GM23338 (cell line): ENCODE data around the gene TCEAL6. TPM values are rescaled to one million over a fixed set of nuclear protein-coding genes. Genes with fewer than 3 reads are reported as not detected.

Experiments used
- CREB1 ChIP-seq: fragments of 250-450 bp; sonication (Bioruptor Pico); IDR thresholded peaks from 2 replicates; pipeline ENCODE4 v1.5.0; 2020; ENCODE audit warnings: low read depth, mild to moderate bottlenecking, moderate library complexity
- CTCF ChIP-seq, 2 experiments: fragments of 200-600 bp in 1 of 2; sonication (generic) in 1 of 2; conservative IDR thresholded peaks; 2 replicates each; pipeline versions ENCODE4 v1.5.1 to v1.6.1; 2016 to 2017; ENCODE audit warnings: antibody characterized with exemption in 2 of 2, low read depth in 2 of 2, mild to moderate bottlenecking in 2 of 2, moderate library complexity in 1 of 2
- EZH2 ChIP-seq: fragments of 200-600 bp; sonication (generic); IDR thresholded peaks from one replicate; pipeline ENCODE4 v1.8.0; 2017; ENCODE audit warnings: antibody characterized with exemption, mild to moderate bottlenecking, low read depth; ENCODE audit not compliant: unreplicated experiment
- EZH2phosphoT487 ChIP-seq: fragments of 200-600 bp; sonication (generic); IDR thresholded peaks from one replicate; pipeline ENCODE4 v1.8.1; 2018; ENCODE audit warnings: antibody characterized with exemption; ENCODE audit not compliant: unreplicated experiment
- JUNB ChIP-seq: IDR thresholded peaks from one replicate; pipeline ENCODE4 v1.6.1; 2016; ENCODE audit warnings: antibody characterized with exemption; ENCODE audit not compliant: unreplicated experiment
- NANOG ChIP-seq: IDR thresholded peaks from 2 replicates; pipeline ENCODE4 v1.6.1; 2016; ENCODE audit warnings: antibody characterized with exemption, borderline replicate concordance
- POLR2AphosphoS5 ChIP-seq: IDR thresholded peaks from 2 replicates; pipeline ENCODE4 v1.6.1; 2016; ENCODE audit warnings: antibody characterized with exemption, low read depth
- ZNF114 ChIP-seq: fragments of 250-450 bp; sonication (Bioruptor Pico); IDR thresholded peaks from 2 replicates; pipeline ENCODE4 v1.5.0; 2020; ENCODE audit warnings: mild to moderate bottlenecking, moderate library complexity
- polyA plus RNA-seq: library from polyadenylated mRNA; unstranded; fragments of >200 nt; fragmentation: Nextera tagmentation; extraction: Ambion mirVana; gene quantifications from 2 replicates; pipeline ENCODE4 v1.2.1, GENCODE V29; 2016
- total RNA-seq: library from RNA; depleted of rRNA; stranded (reverse); fragments of >200 nt; shearing (Covaris generic); gene quantifications from 2 replicates; pipeline ENCODE4 v1.2.3, GENCODE V29; 2014; rRNA removed
- TF ChIP-seq, protein P1 (sequence below): fragments of 250-450 bp; sonication (Bioruptor Pico); IDR thresholded peaks from 2 replicates; pipeline ENCODE4 v1.5.0; 2020; ENCODE audit warnings: mild to moderate bottlenecking, moderate library complexity
- TF ChIP-seq, protein P2 (sequence below): IDR thresholded peaks from 2 replicates; pipeline ENCODE4 v1.6.1; 2016; ENCODE audit warnings: antibody characterized with exemption

The TCEAL6 gene
- total and polyA plus RNA-seq, 2 experiments from 2014 or later = 0.24 to 1.2 TPM

- TF ChIP-seq, protein P1, sequence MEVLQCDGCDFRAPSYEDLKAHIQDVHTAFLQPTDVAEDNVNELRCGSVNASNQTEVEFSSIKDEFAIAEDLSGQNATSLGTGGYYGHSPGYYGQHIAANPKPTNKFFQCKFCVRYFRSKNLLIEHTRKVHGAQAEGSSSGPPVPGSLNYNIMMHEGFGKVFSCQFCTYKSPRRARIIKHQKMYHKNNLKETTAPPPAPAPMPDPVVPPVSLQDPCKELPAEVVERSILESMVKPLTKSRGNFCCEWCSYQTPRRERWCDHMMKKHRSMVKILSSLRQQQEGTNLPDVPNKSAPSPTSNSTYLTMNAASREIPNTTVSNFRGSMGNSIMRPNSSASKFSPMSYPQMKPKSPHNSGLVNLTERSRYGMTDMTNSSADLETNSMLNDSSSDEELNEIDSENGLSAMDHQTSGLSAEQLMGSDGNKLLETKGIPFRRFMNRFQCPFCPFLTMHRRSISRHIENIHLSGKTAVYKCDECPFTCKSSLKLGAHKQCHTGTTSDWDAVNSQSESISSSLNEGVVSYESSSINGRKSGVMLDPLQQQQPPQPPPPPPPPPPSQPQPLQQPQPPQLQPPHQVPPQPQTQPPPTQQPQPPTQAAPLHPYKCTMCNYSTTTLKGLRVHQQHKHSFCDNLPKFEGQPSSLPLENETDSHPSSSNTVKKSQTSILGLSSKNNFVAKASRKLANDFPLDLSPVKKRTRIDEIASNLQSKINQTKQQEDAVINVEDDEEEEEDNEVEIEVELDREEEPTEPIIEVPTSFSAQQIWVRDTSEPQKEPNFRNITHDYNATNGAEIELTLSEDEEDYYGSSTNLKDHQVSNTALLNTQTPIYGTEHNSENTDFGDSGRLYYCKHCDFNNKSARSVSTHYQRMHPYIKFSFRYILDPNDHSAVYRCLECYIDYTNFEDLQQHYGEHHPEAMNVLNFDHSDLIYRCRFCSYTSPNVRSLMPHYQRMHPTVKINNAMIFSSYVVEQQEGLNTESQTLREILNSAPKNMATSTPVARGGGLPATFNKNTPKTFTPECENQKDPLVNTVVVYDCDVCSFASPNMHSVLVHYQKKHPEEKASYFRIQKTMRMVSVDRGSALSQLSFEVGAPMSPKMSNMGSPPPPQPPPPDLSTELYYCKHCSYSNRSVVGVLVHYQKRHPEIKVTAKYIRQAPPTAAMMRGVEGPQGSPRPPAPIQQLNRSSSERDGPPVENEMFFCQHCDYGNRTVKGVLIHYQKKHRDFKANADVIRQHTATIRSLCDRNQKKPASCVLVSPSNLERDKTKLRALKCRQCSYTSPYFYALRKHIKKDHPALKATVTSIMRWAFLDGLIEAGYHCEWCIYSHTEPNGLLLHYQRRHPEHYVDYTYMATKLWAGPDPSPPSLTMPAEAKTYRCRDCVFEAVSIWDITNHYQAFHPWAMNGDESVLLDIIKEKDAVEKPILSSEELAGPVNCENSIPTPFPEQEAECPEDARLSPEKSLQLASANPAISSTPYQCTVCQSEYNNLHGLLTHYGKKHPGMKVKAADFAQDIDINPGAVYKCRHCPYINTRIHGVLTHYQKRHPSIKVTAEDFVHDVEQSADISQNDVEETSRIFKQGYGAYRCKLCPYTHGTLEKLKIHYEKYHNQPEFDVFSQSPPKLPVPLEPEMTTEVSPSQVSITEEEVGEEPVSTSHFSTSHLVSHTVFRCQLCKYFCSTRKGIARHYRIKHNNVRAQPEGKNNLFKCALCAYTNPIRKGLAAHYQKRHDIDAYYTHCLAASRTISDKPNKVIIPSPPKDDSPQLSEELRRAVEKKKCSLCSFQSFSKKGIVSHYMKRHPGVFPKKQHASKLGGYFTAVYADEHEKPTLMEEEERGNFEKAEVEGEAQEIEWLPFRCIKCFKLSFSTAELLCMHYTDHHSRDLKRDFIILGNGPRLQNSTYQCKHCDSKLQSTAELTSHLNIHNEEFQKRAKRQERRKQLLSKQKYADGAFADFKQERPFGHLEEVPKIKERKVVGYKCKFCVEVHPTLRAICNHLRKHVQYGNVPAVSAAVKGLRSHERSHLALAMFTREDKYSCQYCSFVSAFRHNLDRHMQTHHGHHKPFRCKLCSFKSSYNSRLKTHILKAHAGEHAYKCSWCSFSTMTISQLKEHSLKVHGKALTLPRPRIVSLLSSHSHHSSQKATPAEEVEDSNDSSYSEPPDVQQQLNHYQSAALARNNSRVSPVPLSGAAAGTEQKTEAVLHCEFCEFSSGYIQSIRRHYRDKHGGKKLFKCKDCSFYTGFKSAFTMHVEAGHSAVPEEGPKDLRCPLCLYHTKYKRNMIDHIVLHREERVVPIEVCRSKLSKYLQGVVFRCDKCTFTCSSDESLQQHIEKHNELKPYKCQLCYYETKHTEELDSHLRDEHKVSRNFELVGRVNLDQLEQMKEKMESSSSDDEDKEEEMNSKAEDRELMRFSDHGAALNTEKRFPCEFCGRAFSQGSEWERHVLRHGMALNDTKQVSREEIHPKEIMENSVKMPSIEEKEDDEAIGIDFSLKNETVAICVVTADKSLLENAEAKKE (CRISPR knock-in tag) = no peak
- no peak for TF ChIP-seq EZH2phosphoT487
- no peak for TF ChIP-seq CREB1
- TF ChIP-seq NANOG = no peak
- TF ChIP-seq JUNB = no peak
- TF ChIP-seq POLR2AphosphoS5 = no peak
- no peak for TF ChIP-seq EZH2
- TF ChIP-seq, protein P2, sequence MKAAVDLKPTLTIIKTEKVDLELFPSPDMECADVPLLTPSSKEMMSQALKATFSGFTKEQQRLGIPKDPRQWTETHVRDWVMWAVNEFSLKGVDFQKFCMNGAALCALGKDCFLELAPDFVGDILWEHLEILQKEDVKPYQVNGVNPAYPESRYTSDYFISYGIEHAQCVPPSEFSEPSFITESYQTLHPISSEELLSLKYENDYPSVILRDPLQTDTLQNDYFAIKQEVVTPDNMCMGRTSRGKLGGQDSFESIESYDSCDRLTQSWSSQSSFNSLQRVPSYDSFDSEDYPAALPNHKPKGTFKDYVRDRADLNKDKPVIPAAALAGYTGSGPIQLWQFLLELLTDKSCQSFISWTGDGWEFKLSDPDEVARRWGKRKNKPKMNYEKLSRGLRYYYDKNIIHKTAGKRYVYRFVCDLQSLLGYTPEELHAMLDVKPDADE = no peak
- TF ChIP-seq CTCF (conservative IDR thresholded peaks at IDR 0.05; ENCODE audit: low read depth in 2 of 2) = no peak
- no peak for TF ChIP-seq ZNF114 (CRISPR knock-in tag)
Observed at GRCh38 chrX:102113367-102113766, 28.9 kb downstream of the TCEAL6 start (continued).

Other genes starting within 250 kb of the TCEAL6 start
- gene ZMAT1, start 210.5 kb downstream of the TCEAL6 start, total RNA-seq = 1.5 and 2.2 TPM in 2 replicates
- gene ZMAT1, start 210.5 kb downstream of the TCEAL6 start, polyA plus RNA-seq = 1.8 and 2.2 TPM in 2 replicates
- 9.1 and 12.3 TPM in 2 replicates for gene TCEAL2, start 16.8 kb downstream of the TCEAL6 start, total RNA-seq
- gene TCEAL2, start 16.8 kb downstream of the TCEAL6 start, polyA plus RNA-seq = 45.9 and 46.6 TPM in 2 replicates
- 12.0 and 22.4 TPM in 2 replicates for gene BEX5, start 13.5 kb upstream of the TCEAL6 start, total RNA-seq
- gene BEX5, start 13.5 kb upstream of the TCEAL6 start, polyA plus RNA-seq = 30.8 and 34.7 TPM in 2 replicates
- gene TCP11X1, start 72.8 kb upstream of the TCEAL6 start, total RNA-seq = not detected in 2 replicates
- not detected in 2 replicates for gene TCP11X1, start 72.8 kb upstream of the TCEAL6 start, polyA plus RNA-seq
- gene NXF2, start 104.7 kb upstream of the TCEAL6 start, total RNA-seq = 0.14 TPM in 1 of 2 replicates, not detected in the other
- gene NXF2, start 104.7 kb upstream of the TCEAL6 start, polyA plus RNA-seq = 0.40 TPM in 1 of 2 replicates, not detected in the other